K562 (cell line): ENCODE results near the gene RGS14. TPM values are rescaled to one million over a fixed set of nuclear protein-coding genes. Genes with fewer than 3 reads are reported as not detected.

Experiments
- BCOR ChIP-seq: fragments of 450-650 bp; IDR thresholded peaks from 2 replicates; pipeline ENCODE4 v1.6.1; 2016
- BHLHE40 ChIP-seq: IDR thresholded peaks from 2 replicates; pipeline ENCODE4 v1.6.1; 2011; ENCODE audit warnings: low read length, improper control_type of control experiment
- CREB1 ChIP-seq, 2 experiments: sonication (generic) in 1 of 2; formaldehyde crosslinking in 1 of 2; IDR thresholded peaks; 2 replicates each; pipeline versions ENCODE4 v1.6.1 to v1.8.0; 2012 to 2022; ENCODE audit warnings: inconsistent platforms in 1 of 2, mild to moderate bottlenecking in 1 of 2, missing genetic modification reagents in 1 of 2, moderate library complexity in 1 of 2
- E2F6 ChIP-seq, 2 experiments: IDR thresholded peaks; 2 replicates each; pipeline ENCODE4 v1.6.1; 2011; ENCODE audit warnings: borderline replicate concordance in 1 of 2, control low read depth in 1 of 2, low read depth in 1 of 2, low read length in 1 of 2, mild to moderate bottlenecking in 1 of 2, mixed read lengths in 1 of 2, moderate library complexity in 1 of 2; ENCODE audit not compliant: insufficient read depth in 1 of 2, insufficient read length in 1 of 2, poor library complexity in 1 of 2, severe bottlenecking in 1 of 2; ENCODE audit errors: extremely low read depth in 1 of 2
- HCFC1 ChIP-seq: IDR thresholded peaks from 2 replicates; pipeline ENCODE4 v1.6.1; 2012; ENCODE audit warnings: low read depth, low read length, improper control_type of control experiment
- ILK ChIP-seq: fragments of 450-650 bp; IDR thresholded peaks from 2 replicates; pipeline ENCODE4 v1.6.1; 2016; ENCODE audit warnings: missing genetic modification characterization, low read depth, mild to moderate bottlenecking, missing compliant biosample characterization, moderate library complexity, borderline replicate concordance
- MBD2 ChIP-seq: sonication (generic); IDR thresholded peaks from 2 replicates; pipeline ENCODE4 v1.6.1; 2016; ENCODE audit warnings: low read depth, borderline replicate concordance
- MECOM ChIP-seq: fragments of 250-450 bp; sonication (Bioruptor Pico); IDR thresholded peaks from 2 replicates; pipeline ENCODE4 v1.8.0; 2022; ENCODE audit warnings: inconsistent platforms
- NFIX ChIP-seq: fragments of 250-450 bp; sonication (Bioruptor Pico); IDR thresholded peaks from 2 replicates; pipeline ENCODE4 v1.4.0; 2020; ENCODE audit warnings: low read depth, mild to moderate bottlenecking, moderate library complexity
- NKRF ChIP-seq: fragments of 450-650 bp; IDR thresholded peaks from 2 replicates; pipeline ENCODE4 v1.6.1; 2016; ENCODE audit warnings: borderline replicate concordance
- SMARCA5 ChIP-seq: fragments of 450-650 bp; IDR thresholded peaks from 2 replicates; pipeline ENCODE4 v1.6.1; 2016
- SMARCB1 ChIP-seq: IDR thresholded peaks from 2 replicates; pipeline ENCODE4 v1.6.1; 2011; ENCODE audit warnings: improper control_type of control experiment, low read depth; ENCODE audit not compliant: insufficient read length
- TBP ChIP-seq: optimal IDR thresholded peaks from 2 replicates; pipeline ENCODE3; 2011; ENCODE audit warnings: low read depth, low read length, improper control_type of control experiment
- TEAD1 ChIP-seq, 2 experiments: fragments of 450-650 bp in 1 of 2; sonication (generic) in 1 of 2; formaldehyde crosslinking; IDR thresholded peaks; 2 replicates each; pipeline versions ENCODE4 v1.4.0 to v1.8.0; 2020 to 2022; ENCODE audit warnings: mild to moderate bottlenecking in 2 of 2, missing genetic modification reagents in 1 of 2
- TFAP4 ChIP-seq: sonication (generic); formaldehyde crosslinking; IDR thresholded peaks from 2 replicates; pipeline ENCODE4 v1.8.0; 2022; ENCODE audit warnings: missing genetic modification reagents, mild to moderate bottlenecking, moderate library complexity, borderline replicate concordance
- ZFP1 ChIP-seq: fragments of 450-650 bp; formaldehyde crosslinking; IDR thresholded peaks from 2 replicates; pipeline ENCODE4 v1.4.0; 2020; ENCODE audit warnings: mild to moderate bottlenecking, mixed read lengths
- ZNF24 ChIP-seq: fragments of 450-650 bp; IDR thresholded peaks from 2 replicates; pipeline ENCODE4 v1.6.1; 2016
- ZZZ3 ChIP-seq: fragments of 450-650 bp; IDR thresholded peaks from 2 replicates; pipeline ENCODE4 v1.6.1; 2016; ENCODE audit warnings: antibody characterized with exemption, mild to moderate bottlenecking, moderate library complexity
- polyA plus RNA-seq, 8 experiments: library from polyadenylated mRNA; depleted of rRNA in 4 of 8; stranded (reverse) in 5 of 8; unstranded in 3 of 8; fragments of >200 nt; fragmentation: Nextera tagmentation in 2 of 8; fragmentation: Illumina TruSeq in 1 of 8; extraction: Ambion mirVana in 2 of 8; extraction: Trizol in 1 of 8; gene quantifications; 2 replicates each; pipeline versions ENCODE4 v1.2.1 to v1.2.3, GENCODE V29; 2011 to 2014; ENCODE audit warnings: inconsistent platforms in 1 of 8, missing spikeins in 1 of 8
- total RNA-seq, 7 experiments: library from RNA; depleted of rRNA in 6 of 7; stranded (reverse); fragments of >200 nt in 6 of 7; fragmentation: Illumina TruSeq in 2 of 7; extraction: Trizol in 2 of 7; gene quantifications; 2 replicates each; pipeline versions ENCODE4 v1.2.1 to v1.2.3, GENCODE V29; 2011 to 2021; ENCODE audit warnings: low replicate concordance in 1 of 7
- TF ChIP-seq, protein P1 (sequence below), 2 experiments: fragments of 450-650 bp; IDR thresholded peaks; 2 replicates each; pipeline ENCODE4 v1.6.1; 2016
- TF ChIP-seq, protein P2 (sequence below): fragments of 250-450 bp; sonication (Bioruptor Pico); IDR thresholded peaks from 2 replicates; pipeline ENCODE4 v1.4.0; 2020; ENCODE audit warnings: mild to moderate bottlenecking, moderate library complexity

The RGS14 gene
- total and polyA plus RNA-seq, 9 of the 15 experiments (the other 6 are each of a cell fraction or from before 2014, with no cell fraction given), result 0.28 to 75.9 (median 34.5) TPM

- TF ChIP-seq BHLHE40 (peak; percentile 23; the same call in 1 of the 2 replicates), ZFP1 (CRISPR knock-in tag) (no peak), NFIX (CRISPR knock-in tag) (no peak), BCOR (peak; percentile 94), SMARCB1 (no peak), ILK (tag) (no peak), ZNF24 (0 out of 2 replicates have a peak, but pooled peaks have one; percentile 9), TFAP4 (CRISPR knock-in tag) (peak; percentile 91), E2F6 (IDR thresholded peaks at IDR 0.05; ENCODE audit: borderline replicate concordance in 1 of 2, extremely low read depth in 1 of 2, insufficient read depth in 1 of 2, insufficient read length in 1 of 2, low read depth in 1 of 2, low read length in 1 of 2, poor library complexity in 1 of 2, severe bottlenecking in 1 of 2) (peak; percentile 61 to 68), CREB1 (IDR thresholded peaks at IDR 0.05) (no peak), CREB1 (CRISPR knock-in tag; IDR thresholded peaks at IDR 0.05) (peak; percentile 55; the same call in 1 of the 2 replicates), TEAD1 (CRISPR knock-in tag; IDR thresholded peaks at IDR 0.05) (no peak), ZZZ3 (no peak), SMARCA5 (0 out of 2 replicates have a peak, but pooled peaks have one; percentile 43), TBP (no peak), HCFC1 (no peak), MBD2 (no peak), MECOM (CRISPR knock-in tag) (no peak), NKRF (peak; percentile 30; the same call in 1 of the 2 replicates)
- TF ChIP-seq, protein P1, sequence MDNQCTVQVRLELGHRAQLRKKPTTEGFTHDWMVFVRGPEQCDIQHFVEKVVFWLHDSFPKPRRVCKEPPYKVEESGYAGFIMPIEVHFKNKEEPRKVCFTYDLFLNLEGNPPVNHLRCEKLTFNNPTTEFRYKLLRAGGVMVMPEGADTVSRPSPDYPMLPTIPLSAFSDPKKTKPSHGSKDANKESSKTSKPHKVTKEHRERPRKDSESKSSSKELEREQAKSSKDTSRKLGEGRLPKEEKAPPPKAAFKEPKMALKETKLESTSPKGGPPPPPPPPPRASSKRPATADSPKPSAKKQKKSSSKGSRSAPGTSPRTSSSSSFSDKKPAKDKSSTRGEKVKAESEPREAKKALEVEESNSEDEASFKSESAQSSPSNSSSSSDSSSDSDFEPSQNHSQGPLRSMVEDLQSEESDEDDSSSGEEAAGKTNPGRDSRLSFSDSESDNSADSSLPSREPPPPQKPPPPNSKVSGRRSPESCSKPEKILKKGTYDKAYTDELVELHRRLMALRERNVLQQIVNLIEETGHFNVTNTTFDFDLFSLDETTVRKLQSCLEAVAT (IDR thresholded peaks at IDR 0.05), result peak in 1 of 2 experiments; percentile 67; a peak in 1 of 4 replicates
- TF ChIP-seq, protein P2, sequence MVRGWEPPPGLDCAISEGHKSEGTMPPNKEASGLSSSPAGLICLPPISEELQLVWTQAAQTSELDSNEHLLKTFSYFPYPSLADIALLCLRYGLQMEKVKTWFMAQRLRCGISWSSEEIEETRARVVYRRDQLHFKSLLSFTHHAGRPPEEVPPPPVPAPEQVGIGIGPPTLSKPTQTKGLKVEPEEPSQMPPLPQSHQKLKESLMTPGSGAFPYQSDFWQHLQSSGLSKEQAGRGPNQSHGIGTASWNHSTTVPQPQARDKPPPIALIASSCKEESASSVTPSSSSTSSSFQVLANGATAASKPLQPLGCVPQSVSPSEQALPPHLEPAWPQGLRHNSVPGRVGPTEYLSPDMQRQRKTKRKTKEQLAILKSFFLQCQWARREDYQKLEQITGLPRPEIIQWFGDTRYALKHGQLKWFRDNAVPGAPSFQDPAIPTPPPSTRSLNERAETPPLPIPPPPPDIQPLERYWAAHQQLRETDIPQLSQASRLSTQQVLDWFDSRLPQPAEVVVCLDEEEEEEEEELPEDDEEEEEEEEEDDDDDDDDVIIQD (CRISPR knock-in tag), result 0 out of 2 replicates have a peak, but pooled peaks have one; percentile 11
Measured at GRCh38 chr5:177390363-177391300, 32.9 kb downstream of the RGS14 start (continued).
